Parathyroid adenoma (tissue), 2 donors: ENCODE measurements around the gene SLC39A9.

Experiments
- H2AFZ ChIP-seq: fragments of 300-600 bp; sonication (generic); one replicate; pipeline ENCODE4 v1.7.0; 2017; ENCODE audit warnings: antibody characterized with exemption, mild to moderate bottlenecking
- H3K27ac ChIP-seq: fragments of 300-600 bp; sonication (generic); one replicate; pipeline ENCODE4 v1.7.0; 2017
- H3K27me3 ChIP-seq: fragments of 300-600 bp; sonication (generic); one replicate; pipeline ENCODE4 v1.7.0; 2017; ENCODE audit warnings: low read length; ENCODE audit not compliant: control insufficient read depth, insufficient read depth
- H3K36me3 ChIP-seq: fragments of 300-600 bp; sonication (generic); one replicate; pipeline ENCODE4 v1.7.0; 2017; ENCODE audit warnings: low read length; ENCODE audit not compliant: control insufficient read depth, insufficient read depth
- H3K4me1 ChIP-seq: fragments of 300-600 bp; sonication (generic); one replicate; pipeline ENCODE4 v1.7.0; 2017; ENCODE audit warnings: control low read depth
- H3K4me2 ChIP-seq: fragments of 300-600 bp; sonication (generic); one replicate; pipeline ENCODE4 v1.7.0; 2017; ENCODE audit warnings: low read length
- H3K4me3 ChIP-seq: fragments of 300-600 bp; sonication (generic); one replicate; pipeline ENCODE4 v1.7.0; 2017; ENCODE audit warnings: low read depth, low read length
- H3K79me2 ChIP-seq: fragments of 300-600 bp; sonication (generic); one replicate; pipeline ENCODE4 v1.7.0; 2017; ENCODE audit warnings: control low read depth
- H3K9ac ChIP-seq: fragments of 300-600 bp; sonication (generic); one replicate; pipeline ENCODE4 v1.7.0; 2017; ENCODE audit warnings: mild to moderate bottlenecking
- H3K9me3 ChIP-seq: fragments of 300-600 bp; sonication (generic); one replicate; pipeline ENCODE4 v1.7.0; 2017; ENCODE audit warnings: low read length; ENCODE audit not compliant: control insufficient read depth
- TF ChIP-seq, protein P1 (sequence below): fragments of 300-600 bp; sonication (generic); IDR thresholded peaks from one replicate; pipeline ENCODE4 v1.7.0; 2017; ENCODE audit warnings: antibody characterized with exemption, mild to moderate bottlenecking
- donor health status: primary hyperparathyroidism.

SLC39A9 gene

DNA sequence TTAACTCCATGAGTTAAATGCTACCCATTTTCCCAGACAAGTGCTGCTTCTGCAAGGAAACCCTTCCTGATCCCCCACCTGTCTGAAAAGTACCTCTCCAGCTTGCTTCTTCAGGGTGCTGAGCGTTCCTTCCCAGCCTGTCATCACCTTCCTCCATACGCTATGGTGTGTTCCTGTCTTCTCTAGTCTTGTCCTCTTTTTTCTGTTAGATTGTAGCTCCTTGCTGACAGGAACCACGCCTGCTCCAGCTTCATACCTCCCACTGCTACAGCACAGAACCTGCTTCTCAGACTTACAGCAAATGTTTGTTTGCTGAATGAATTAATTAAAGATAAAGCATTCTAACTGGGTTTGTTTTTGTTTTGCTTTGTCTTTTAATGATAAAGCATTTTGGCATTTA lies 39.5 kb upstream of the SLC39A9 start:
- Histone ChIP-seq H3K4me1 (no peaks in the 10 kb centered on the region), H2AFZ (no peak overlapping the region), H3K27me3 (no peaks in the 10 kb centered on the region), H3K36me3 (no peaks in the 10 kb centered on the region), H3K27ac (no peak overlapping the region), H3K9ac (no peak overlapping the region), H3K9me3 (no peaks in the 10 kb centered on the region), H3K4me3 (no peak overlapping the region), H3K79me2 (no peaks in the 10 kb centered on the region), H3K4me2 (no peak overlapping the region)
- TF ChIP-seq, protein P1, sequence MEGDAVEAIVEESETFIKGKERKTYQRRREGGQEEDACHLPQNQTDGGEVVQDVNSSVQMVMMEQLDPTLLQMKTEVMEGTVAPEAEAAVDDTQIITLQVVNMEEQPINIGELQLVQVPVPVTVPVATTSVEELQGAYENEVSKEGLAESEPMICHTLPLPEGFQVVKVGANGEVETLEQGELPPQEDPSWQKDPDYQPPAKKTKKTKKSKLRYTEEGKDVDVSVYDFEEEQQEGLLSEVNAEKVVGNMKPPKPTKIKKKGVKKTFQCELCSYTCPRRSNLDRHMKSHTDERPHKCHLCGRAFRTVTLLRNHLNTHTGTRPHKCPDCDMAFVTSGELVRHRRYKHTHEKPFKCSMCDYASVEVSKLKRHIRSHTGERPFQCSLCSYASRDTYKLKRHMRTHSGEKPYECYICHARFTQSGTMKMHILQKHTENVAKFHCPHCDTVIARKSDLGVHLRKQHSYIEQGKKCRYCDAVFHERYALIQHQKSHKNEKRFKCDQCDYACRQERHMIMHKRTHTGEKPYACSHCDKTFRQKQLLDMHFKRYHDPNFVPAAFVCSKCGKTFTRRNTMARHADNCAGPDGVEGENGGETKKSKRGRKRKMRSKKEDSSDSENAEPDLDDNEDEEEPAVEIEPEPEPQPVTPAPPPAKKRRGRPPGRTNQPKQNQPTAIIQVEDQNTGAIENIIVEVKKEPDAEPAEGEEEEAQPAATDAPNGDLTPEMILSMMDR = no peak

DNA sequence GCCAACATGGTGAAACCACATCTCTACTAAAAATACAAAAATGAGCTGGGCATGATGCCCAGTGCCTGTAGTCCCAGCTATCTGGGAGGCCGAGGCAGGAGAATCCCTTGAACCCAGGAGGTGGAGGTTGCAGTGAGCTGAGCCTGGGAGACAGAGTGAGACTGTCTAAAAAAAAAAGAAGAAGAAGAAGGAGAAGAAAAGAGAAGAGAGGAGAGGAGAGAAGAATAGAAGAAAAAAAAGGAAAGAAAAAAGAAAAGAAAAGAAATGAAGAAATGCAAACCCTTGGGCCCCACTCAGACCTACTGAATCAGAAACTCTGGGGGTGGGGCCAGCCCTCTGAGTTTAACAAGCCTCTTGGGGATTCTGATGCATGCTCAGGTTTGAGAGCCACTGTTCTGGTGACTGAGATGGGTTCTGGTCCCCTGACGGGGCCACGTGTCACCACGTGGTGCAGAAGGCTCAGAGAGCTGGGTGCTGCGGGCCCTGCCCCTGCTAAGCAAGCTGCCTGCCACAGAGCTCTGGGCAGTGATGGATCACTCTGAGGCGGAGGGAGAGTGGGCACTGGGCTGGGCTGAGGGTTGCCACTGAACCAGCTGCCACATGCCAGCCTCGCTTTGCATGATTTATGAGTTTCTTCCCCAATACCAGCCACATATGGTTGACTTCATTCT lies 37.9 kb upstream of the SLC39A9 start:
- H3K4me2 ChIP-seq = no peak overlapping the region
- no peaks in the 10 kb centered on the region for H3K79me2 ChIP-seq
- TF ChIP-seq, protein P1 = no peak
- H3K36me3 ChIP-seq = no peaks in the 10 kb centered on the region
- no peak overlapping the region for H2AFZ ChIP-seq
- H3K27me3 ChIP-seq = no peaks in the 10 kb centered on the region
- no peak overlapping the region for H3K27ac ChIP-seq
- no peaks in the 10 kb centered on the region for H3K4me1 ChIP-seq
- H3K9me3 ChIP-seq = no peaks in the 10 kb centered on the region
- no peak overlapping the region for H3K4me3 ChIP-seq
- H3K9ac ChIP-seq = no peak overlapping the region

DNA sequence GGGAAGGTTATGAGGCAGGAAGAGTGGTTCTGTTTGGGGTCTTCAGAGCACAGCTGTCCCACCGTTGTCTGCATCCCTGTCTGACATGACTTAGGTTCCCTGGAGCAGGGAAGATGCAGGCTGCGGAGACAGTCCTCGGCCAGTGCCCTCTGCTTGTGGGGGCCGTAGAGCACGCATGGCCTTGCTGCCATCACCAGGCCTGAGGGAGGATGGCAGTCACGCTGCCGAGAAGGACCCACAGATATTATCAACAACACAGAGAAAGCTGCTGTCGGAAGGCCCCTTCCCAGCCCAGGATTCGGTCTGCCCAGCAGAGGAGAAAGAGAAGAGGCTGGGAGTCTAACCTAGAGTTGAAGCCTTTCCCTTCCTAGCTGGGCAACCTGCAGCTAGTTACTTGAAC lies 35.4 kb upstream of the SLC39A9 start:
- Histone ChIP-seq H3K27me3 (no peaks in the 10 kb centered on the region), H3K79me2 (no peaks in the 10 kb centered on the region), H3K9me3 (no peaks in the 10 kb centered on the region), H3K4me3 (no peak overlapping the region), H2AFZ (peak overlapping the region; percentile 39), H3K27ac (no peak overlapping the region), H3K4me2 (no peak overlapping the region), H3K9ac (no peak overlapping the region), H3K4me1 (no peaks in the 10 kb centered on the region), H3K36me3 (no peaks in the 10 kb centered on the region)
- TF ChIP-seq, protein P1 = peak; percentile 66

DNA sequence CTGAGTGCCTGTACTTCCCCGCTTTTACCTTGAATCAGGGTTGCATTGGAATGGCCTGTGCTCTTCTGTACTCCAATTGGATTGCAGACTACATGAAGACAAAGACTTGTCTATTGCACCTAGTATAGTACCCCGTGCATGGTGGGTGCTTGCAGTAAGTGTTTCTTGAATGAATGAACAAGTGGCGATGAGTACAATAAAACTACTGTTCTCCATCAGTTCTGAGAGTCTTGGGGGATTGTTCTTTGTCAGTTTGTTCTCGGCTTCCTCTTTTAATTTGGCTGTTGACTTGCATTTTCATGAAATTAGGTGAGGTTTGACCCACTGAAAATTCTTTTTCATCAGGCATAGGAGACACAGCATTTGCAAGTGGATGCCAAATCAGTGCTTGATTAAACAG lies 34.5 kb upstream of the SLC39A9 start:
- no peaks in the 10 kb centered on the region for H3K27me3 ChIP-seq
- no peaks in the 10 kb centered on the region for H3K4me1 ChIP-seq
- no peak overlapping the region for H3K4me3 ChIP-seq
- no peaks in the 10 kb centered on the region for H3K36me3 ChIP-seq
- H3K27ac ChIP-seq = no peak overlapping the region
- no peak overlapping the region for H2AFZ ChIP-seq
- H3K9me3 ChIP-seq = no peaks in the 10 kb centered on the region
- no peaks in the 10 kb centered on the region for H3K79me2 ChIP-seq
- TF ChIP-seq, protein P1 = no peak
- no peak overlapping the region for H3K4me2 ChIP-seq
- H3K9ac ChIP-seq = no peak overlapping the region

DNA sequence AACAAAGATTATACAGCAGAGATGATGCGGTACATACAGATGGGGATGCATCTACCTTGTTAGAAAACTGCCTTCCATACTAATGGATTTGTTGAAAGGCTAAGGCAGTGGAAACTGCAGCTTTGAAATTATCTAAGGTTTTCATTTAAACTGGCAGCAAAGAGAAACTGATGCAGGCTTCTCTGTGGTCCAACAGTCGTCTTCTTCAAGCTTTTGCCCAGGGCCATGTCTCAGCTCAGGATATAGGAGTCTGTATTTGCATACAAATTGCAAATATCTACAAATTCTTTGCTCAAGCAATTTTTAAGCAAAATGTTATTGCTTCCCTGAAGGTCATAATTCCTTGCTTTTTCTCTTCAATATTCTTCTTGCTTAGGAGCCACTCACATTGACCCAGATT lies 34.1 kb upstream of the SLC39A9 start:
- no peak overlapping the region for H3K4me3 ChIP-seq

More for the DNA sequence above, 34.1 kb upstream of the SLC39A9 start:
- H3K27ac ChIP-seq = no peak overlapping the region
- TF ChIP-seq, protein P1 = no peak
- no peaks in the 10 kb centered on the region for H3K27me3 ChIP-seq
- no peaks in the 10 kb centered on the region for H3K79me2 ChIP-seq
- H3K36me3 ChIP-seq = no peaks in the 10 kb centered on the region
- H3K9me3 ChIP-seq = no peaks in the 10 kb centered on the region
- no peak overlapping the region for H2AFZ ChIP-seq
- no peaks in the 10 kb centered on the region for H3K4me1 ChIP-seq
- no peak overlapping the region for H3K9ac ChIP-seq
- no peak overlapping the region for H3K4me2 ChIP-seq
